ENCODE results near the gene PIR.

Gene PIR

DNA sequence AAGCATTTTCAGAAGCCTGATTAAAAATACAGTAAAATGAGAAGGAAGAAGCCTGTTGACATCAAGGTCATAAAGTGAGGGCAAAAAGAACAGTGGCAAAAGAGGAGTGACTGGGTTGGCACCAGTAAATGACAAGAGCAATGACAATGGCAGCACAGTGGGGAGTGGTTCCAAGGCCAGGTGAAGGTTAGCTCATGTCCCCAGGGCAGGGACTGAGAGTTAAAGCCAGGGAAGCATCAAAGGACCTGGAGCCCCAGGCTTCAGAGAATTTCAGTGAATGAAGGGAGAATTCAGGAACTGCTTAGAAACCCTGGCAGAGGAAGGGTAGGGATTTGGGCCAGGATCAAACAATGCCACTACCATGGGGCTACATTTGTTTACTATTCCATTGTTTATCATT lies 149.0 kb downstream of the PIR start:
- DNase-seq (ENCODE audit: low spot score), result no peak

DNA sequence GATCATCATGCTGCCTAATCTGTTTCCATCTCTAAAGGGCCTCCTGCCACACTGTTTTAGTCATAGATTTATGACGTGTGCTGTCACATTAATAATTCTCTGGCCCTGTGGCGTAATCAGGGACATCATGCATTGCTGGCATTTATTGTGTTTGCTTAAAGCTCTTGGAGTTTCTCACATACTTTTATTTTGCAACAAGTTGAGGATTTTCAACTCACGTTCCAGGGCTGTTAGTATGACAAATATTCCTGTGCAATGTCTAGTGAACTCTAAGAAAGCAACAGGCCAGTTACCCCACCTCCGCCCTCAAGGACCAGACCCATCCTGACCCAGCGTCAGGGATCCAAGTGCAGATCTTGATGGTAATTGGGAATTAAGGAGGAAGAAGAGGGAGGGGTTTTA lies 150.1 kb downstream of the PIR start:
- no peak for DNase-seq (ENCODE audit: low spot score)

DNA sequence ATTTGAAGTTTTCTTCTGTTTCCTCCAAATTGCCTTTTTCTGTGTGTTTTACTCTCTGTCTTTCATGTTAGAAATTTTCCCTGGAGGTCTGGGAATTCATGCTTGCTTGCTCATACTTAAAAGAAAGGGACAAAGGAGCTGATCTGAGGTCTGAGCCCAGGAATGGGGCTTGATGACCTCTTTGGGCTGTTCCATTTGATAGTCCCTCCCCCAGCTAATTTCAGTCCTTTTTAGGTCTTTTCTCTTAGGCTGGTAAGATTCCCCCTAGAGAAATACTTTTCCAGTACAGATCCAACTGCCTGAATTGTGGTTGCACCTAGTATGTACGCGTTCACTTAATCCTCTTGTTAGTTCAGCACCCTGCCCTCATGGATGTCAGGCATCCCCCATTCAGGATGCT lies 152.3 kb downstream of the PIR start:
- DNase-seq (ENCODE audit: low spot score), result no peak

DNA sequence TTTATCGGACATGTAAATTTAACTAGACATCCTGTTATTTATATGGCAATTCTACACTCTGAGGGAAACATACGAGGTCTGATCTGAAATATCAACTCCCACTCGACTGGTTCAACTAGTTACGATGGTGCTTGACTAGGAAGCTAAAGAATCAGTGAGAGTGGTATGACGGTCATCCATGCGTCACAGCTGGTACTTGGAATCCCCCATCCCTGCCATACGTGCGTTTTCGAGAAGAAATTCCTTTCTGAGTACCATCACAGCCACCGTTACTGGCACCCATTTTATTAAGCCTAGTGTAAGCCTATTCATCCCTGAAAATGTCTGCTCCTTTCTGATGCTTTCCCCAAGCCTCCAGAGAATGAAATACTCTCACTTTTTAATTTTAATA lies 157.1 kb downstream of the PIR start:
- DNase-seq (ENCODE audit: low spot score), result no peak

DNA sequence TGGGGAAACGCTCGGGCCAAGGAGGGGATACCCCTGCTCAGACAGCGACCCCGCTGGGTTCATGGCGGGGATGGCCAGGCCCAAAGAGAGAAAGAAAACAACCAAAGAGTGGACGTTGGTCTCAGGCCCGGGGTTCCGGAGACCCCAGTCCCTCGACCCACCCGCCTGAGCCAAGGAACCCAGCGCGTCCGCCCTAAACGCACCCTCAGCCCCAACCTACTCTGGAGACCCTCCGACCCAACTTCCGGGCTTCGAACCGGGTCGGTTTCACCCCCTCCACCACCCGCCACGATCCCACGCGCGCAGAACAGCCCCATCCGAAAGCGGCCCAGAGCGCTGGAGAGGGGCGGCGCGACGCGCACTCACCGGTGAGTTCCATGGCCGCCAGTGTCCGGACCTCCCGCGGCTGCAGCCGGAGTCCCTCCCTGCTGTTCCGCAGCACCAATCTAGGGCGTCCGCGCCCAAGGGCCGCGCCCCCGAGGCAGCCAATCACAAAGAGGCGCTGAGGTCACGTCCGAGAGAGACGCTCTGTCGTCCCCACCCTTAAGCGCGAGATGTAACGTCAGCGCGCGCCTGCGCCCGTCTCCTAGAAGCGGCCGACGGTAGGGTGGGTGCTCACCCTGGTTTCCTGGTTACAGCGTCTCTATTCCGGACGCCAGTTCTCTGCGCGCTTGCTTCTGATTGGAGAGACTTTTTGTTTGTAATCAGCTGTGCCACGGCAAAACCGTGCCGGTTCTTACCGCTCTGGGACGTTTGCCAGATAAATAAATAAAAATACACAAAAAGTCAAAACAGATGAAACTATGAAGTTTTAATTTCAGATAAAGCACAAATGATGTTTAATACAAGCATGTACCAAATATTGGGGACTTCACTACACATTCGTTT lies 157.8 kb downstream of the PIR start, which contains the start of gene PIGA:
Gene PIGA (minus strand): TSS at position 389 of the 888 bp plus-strand sequence. CDS start 3,593 bp downstream, outside the sequence.
- DNase-seq (ENCODE audit: low spot score), result peak; percentile 92
